Mesendoderm (in vitro differentiated cells): ENCODE results near the gene OR5K2. TPM values are rescaled to one million over a fixed set of nuclear protein-coding genes. Genes with fewer than 3 reads are reported as not detected.

Experiments used
- DNase-seq: peaks from one replicate; pipeline ENCODE4 v3.0.0; 2013
- H2AK5ac ChIP-seq: 2 replicates; pipeline ENCODE4 v1.6.1; 2013; ENCODE audit warnings: low read length, inconsistent platforms
- H2BK120ac ChIP-seq: 2 replicates; pipeline ENCODE4 v1.6.1; 2013; ENCODE audit warnings: low read depth, mild to moderate bottlenecking, low read length, moderate library complexity, mixed read lengths
- H2BK15ac ChIP-seq: replicated peaks from 2 replicates; pipeline ENCODE4 v1.6.1; 2013; ENCODE audit warnings: low read depth, mild to moderate bottlenecking, moderate library complexity
- H2BK5ac ChIP-seq: 2 replicates; pipeline ENCODE4 v1.6.1; 2013; ENCODE audit warnings: low read length, inconsistent platforms
- H3K18ac ChIP-seq: 2 replicates; pipeline ENCODE4 v1.6.1; 2013; ENCODE audit warnings: mild to moderate bottlenecking, low read length, mixed read lengths
- H3K23ac ChIP-seq: one replicate; pipeline ENCODE4 v1.6.1; 2013; ENCODE audit warnings: low read length
- H3K27ac ChIP-seq: 2 replicates; pipeline ENCODE4 v1.5.1; 2013; ENCODE audit warnings: low read depth, mild to moderate bottlenecking, inconsistent platforms, low read length, moderate library complexity
- H3K27me3 ChIP-seq: 2 replicates; pipeline ENCODE4 v1.6.1; 2013; ENCODE audit warnings: low read length, control low read depth, mild to moderate bottlenecking, inconsistent platforms; ENCODE audit not compliant: insufficient read depth, poor library complexity
- H3K36me3 ChIP-seq: 2 replicates; pipeline ENCODE4 v1.6.1; 2013; ENCODE audit warnings: low read length, inconsistent platforms; ENCODE audit not compliant: control insufficient read depth, insufficient read depth
- H3K4ac ChIP-seq: one replicate; pipeline ENCODE4 v1.6.1; 2013; ENCODE audit warnings: low read depth, mild to moderate bottlenecking, low read length, moderate library complexity
- H3K4me1 ChIP-seq: 2 replicates; pipeline ENCODE4 v1.6.1; 2013; ENCODE audit warnings: low read depth, low read length, inconsistent platforms; ENCODE audit not compliant: control insufficient read depth
- H3K4me2 ChIP-seq: 2 replicates; pipeline ENCODE4 v1.6.1; 2013; ENCODE audit warnings: low read length
- H3K4me3 ChIP-seq: 2 replicates; pipeline ENCODE4 v1.5.1; 2013; ENCODE audit warnings: mild to moderate bottlenecking, low read length
- H3K56ac ChIP-seq: one replicate; pipeline ENCODE4 v1.6.1; 2013; ENCODE audit warnings: low read length
- H3K79me1 ChIP-seq: 2 replicates; pipeline ENCODE4 v1.6.1; 2013; ENCODE audit warnings: low read length, inconsistent platforms
- H3K79me2 ChIP-seq: 2 replicates; pipeline ENCODE4 v1.6.1; 2013; ENCODE audit warnings: mild to moderate bottlenecking, low read length; ENCODE audit not compliant: control insufficient read depth, insufficient read depth
- H3K9ac ChIP-seq: 2 replicates; pipeline ENCODE4 v1.6.1; 2013; ENCODE audit warnings: low read length, inconsistent platforms
- H4K5ac ChIP-seq: one replicate; pipeline ENCODE4 v1.6.1; 2013; ENCODE audit warnings: low read length
- H4K8ac ChIP-seq: one replicate; pipeline ENCODE4 v1.6.1; 2013; ENCODE audit warnings: low read depth, mild to moderate bottlenecking, control low read depth, low read length, moderate library complexity
- WGBS: extraction: QIAGEN DNeasy Blood & Tissue Kit; methylation state at CpG from one replicate; pipeline ENCODE4 v1.1.7; 2013; ENCODE audit warnings: low lambda C conversion rate, missing lambda C conversion rate; ENCODE audit not compliant: insufficient coverage; ENCODE audit errors: extremely low coverage; 5-methylcytosine and 5-hydroxymethylcytosine counted together
- small RNA-seq: library from polyadenylated mRNA; stranded (forward); fragments of <200 nt; extraction: miRNeasy Mini kit (QIAGEN cat#:217004); gene quantifications from one replicate; pipeline ENCODE3, GENCODE V24; 2013; ENCODE audit not compliant: insufficient read depth

Gene OR5K2

GRCh38 chr3:98540346-98540745 is 42.9 kb downstream of the OR5K2 start:
- Histone ChIP-seq H3K23ac (no peak overlapping the region), H3K4me1 (no peaks in the 10 kb centered on the region), H4K5ac (no peak overlapping the region), H3K4ac (no peak overlapping the region), H3K79me2 (no peaks in the 10 kb centered on the region), H2AK5ac (no peak overlapping the region), H2BK5ac (no peak overlapping the region), H3K56ac (no peak overlapping the region), H2BK15ac (no peak overlapping the region), H3K79me1 (no peaks in the 10 kb centered on the region), H3K27me3 (no peaks in the 10 kb centered on the region), H3K18ac (no peak overlapping the region), H3K27ac (no peak overlapping the region), H3K4me2 (no peak overlapping the region), H4K8ac (no peak overlapping the region), H3K36me3 (no peaks in the 10 kb centered on the region), H3K4me3 (no peak overlapping the region), H3K9ac (no peak overlapping the region), H2BK120ac (no peak overlapping the region)
- no CpG with 5 or more reads among the region's 3 CpGs for WGBS
- no peak for DNase-seq

GRCh38 chr3:98541695-98542094 is 44.2 kb downstream of the OR5K2 start:
- no peak overlapping the region for H3K4ac ChIP-seq
- no peak overlapping the region for H3K4me2 ChIP-seq
- no peak overlapping the region for H3K23ac ChIP-seq
- no peak overlapping the region for H3K56ac ChIP-seq
- H3K79me1 ChIP-seq, result no peaks in the 10 kb centered on the region
- H4K5ac ChIP-seq, result no peak overlapping the region
- H2BK15ac ChIP-seq, result no peak overlapping the region
- no peak overlapping the region for H2BK5ac ChIP-seq
- no peak for DNase-seq
- H3K36me3 ChIP-seq, result no peaks in the 10 kb centered on the region
- H3K4me3 ChIP-seq, result no peak overlapping the region
- H2AK5ac ChIP-seq, result no peak overlapping the region
- no peak overlapping the region for H3K9ac ChIP-seq
- no peak overlapping the region for H3K27ac ChIP-seq
- no CpG with 5 or more reads among the region's 1 CpG for WGBS
- H3K79me2 ChIP-seq, result no peaks in the 10 kb centered on the region
- H4K8ac ChIP-seq, result no peak overlapping the region
- H3K27me3 ChIP-seq, result no peaks in the 10 kb centered on the region
- H3K4me1 ChIP-seq, result no peaks in the 10 kb centered on the region
- no peak overlapping the region for H2BK120ac ChIP-seq
- no peak overlapping the region for H3K18ac ChIP-seq

GRCh38 chr3:98542623-98543022 is 45.1 kb downstream of the OR5K2 start:
- no peaks in the 10 kb centered on the region for H3K79me2 ChIP-seq
- H3K27me3 ChIP-seq, result no peaks in the 10 kb centered on the region
- H2AK5ac ChIP-seq, result no peak overlapping the region
- H3K36me3 ChIP-seq, result no peaks in the 10 kb centered on the region
- H2BK5ac ChIP-seq, result no peak overlapping the region
- H3K27ac ChIP-seq, result no peak overlapping the region
- H3K79me1 ChIP-seq, result no peaks in the 10 kb centered on the region
- peak overlapping the region; percentile 24 for H3K4ac ChIP-seq
- no peak overlapping the region for H3K56ac ChIP-seq
- H3K4me3 ChIP-seq, result no peak overlapping the region
- H3K9ac ChIP-seq, result no peak overlapping the region
- H3K4me1 ChIP-seq, result no peaks in the 10 kb centered on the region
- H2BK15ac ChIP-seq, result no peak overlapping the region
- WGBS, result no CpG with 5 or more reads among the region's 1 CpG
- no peak overlapping the region for H3K18ac ChIP-seq
- no peak overlapping the region for H2BK120ac ChIP-seq
- H3K23ac ChIP-seq, result no peak overlapping the region
- no peak overlapping the region for H3K4me2 ChIP-seq
- H4K8ac ChIP-seq, result no peak overlapping the region
- no peak overlapping the region for H4K5ac ChIP-seq
- DNase-seq, result no peak

GRCh38 chr3:98545940-98546339 is 48.5 kb downstream of the OR5K2 start:
- Histone ChIP-seq H3K18ac (no peak overlapping the region), H2BK120ac (no peak overlapping the region), H2AK5ac (no peak overlapping the region), H3K27me3 (no peaks in the 10 kb centered on the region), H3K4me2 (no peak overlapping the region), H3K23ac (no peak overlapping the region), H2BK5ac (no peak overlapping the region), H3K56ac (no peak overlapping the region), H3K4ac (no peak overlapping the region), H3K9ac (no peak overlapping the region), H3K4me1 (no peaks in the 10 kb centered on the region), H4K5ac (no peak overlapping the region), H4K8ac (no peak overlapping the region), H3K36me3 (no peaks in the 10 kb centered on the region), H2BK15ac (no peak overlapping the region), H3K79me1 (no peaks in the 10 kb centered on the region), H3K79me2 (no peaks in the 10 kb centered on the region), H3K27ac (no peak overlapping the region), H3K4me3 (no peak overlapping the region)
- DNase-seq, result no peak
- WGBS, result no CpG with 5 or more reads among the region's 5 CpGs

Small RNA genes within 50 kb of the gene (small RNA-seq; reads per million reads assigned to genes)
- not detected for gene RPL38P4
